GM12878 (cell line): ENCODE results near the gene SCUBE3. TPM values are rescaled to one million over a fixed set of nuclear protein-coding genes. Genes with fewer than 3 reads are reported as not detected.

ENCODE experiments used
- ATAC-seq: fragments of 200-7000 bp; cut with Tn5 transposase; 3 replicates; pipeline ENCODE4 v1.9.1; 2020; ENCODE audit warnings: mild to moderate bottlenecking, moderate library complexity
- BruUV-seq: library from RNA; stranded (reverse); fragments of 400-500 nt; replicated peaks from 2 replicates; lab custom pipeline; 2021; lab: Mats Ljungman, UMichigan
- CTCF ChIA-PET: fragments of 300-600 bp; sonication (Branson Sonifier 250); formaldehyde crosslinking; extraction: SDS; loops from one replicate; lab custom pipeline; 2021; ENCODE audit warnings: inconsistent platforms; lab: Yijun Ruan, JAX
- POLR2A ChIA-PET: fragments of 350-600 bp; formaldehyde crosslinking; extraction: SDS; loops from one replicate; lab custom pipeline; 2021; ENCODE audit warnings: inconsistent platforms; lab: Charles Lee
- RAD21 ChIA-PET: fragments of 300-600 bp; sonication (Branson Sonifier 250); formaldehyde crosslinking; loops from one replicate; lab custom pipeline; 2023; ENCODE audit warnings: antibody characterized with exemption; ENCODE audit not compliant: unreplicated experiment; lab: Charles Lee
- SMC1A ChIA-PET: fragments of 300-600 bp; sonication (Branson Sonifier 250); formaldehyde crosslinking; loops from one replicate; lab custom pipeline; 2023; ENCODE audit not compliant: unreplicated experiment, uncharacterized antibody; lab: Charles Lee
- DNase-seq: peaks from one replicate; pipeline ENCODE4 v3.0.0-alpha.2; 2011; ENCODE audit warnings: low read depth, low spot score
- FAIRE-seq: peaks from 3 replicates; lab custom pipeline; 2011; peaks lifted over from hg19 to GRCh38; lab: Jason Lieb, UNC
- H2AFZ ChIP-seq: 2 replicates; pipeline ENCODE4 v1.6.0; 2011; ENCODE audit warnings: low read depth, low read length, control low read depth; ENCODE audit not compliant: control insufficient read depth
- H3K27ac ChIP-seq: 2 replicates; pipeline ENCODE4 v1.5.1; 2011; ENCODE audit warnings: control low read depth; ENCODE audit not compliant: control insufficient read depth, insufficient read depth
- H3K27me3 ChIP-seq, 2 experiments: replicated peaks in 1 of 2; 2 replicates each; pipeline versions ENCODE4 v1.6.0 to v1.6.1; 2011; ENCODE audit warnings: low read length in 1 of 2; ENCODE audit not compliant: control insufficient read depth in 2 of 2, insufficient read depth in 2 of 2
- H3K36me3 ChIP-seq, 2 experiments: 2 replicates each; pipeline ENCODE4 v1.5.1; 2011; ENCODE audit warnings: low read length in 1 of 2; ENCODE audit not compliant: control insufficient read depth in 2 of 2, insufficient read depth in 2 of 2
- H3K4me1 ChIP-seq: 2 replicates; pipeline ENCODE4 v1.6.1; 2011; ENCODE audit warnings: mild to moderate bottlenecking, low read length, moderate library complexity, mixed read lengths; ENCODE audit not compliant: control insufficient read depth, insufficient read depth
- H3K4me2 ChIP-seq: 2 replicates; pipeline ENCODE4 v1.6.0; 2011; ENCODE audit warnings: control low read depth; ENCODE audit not compliant: control insufficient read depth, insufficient read depth
- H3K4me3 ChIP-seq: fragments of 200-600 bp; sonication (generic); 2 replicates; pipeline ENCODE4 v1.5.1; 2016
- H3K79me2 ChIP-seq: 2 replicates; pipeline ENCODE4 v1.6.0; 2011; ENCODE audit warnings: low read length; ENCODE audit not compliant: control insufficient read depth, insufficient read depth
- H3K9ac ChIP-seq: 2 replicates; pipeline ENCODE4 v1.8.0; 2011; ENCODE audit warnings: low read length, control low read depth, mixed read lengths; ENCODE audit not compliant: control insufficient read depth, insufficient read depth
- H3K9me3 ChIP-seq: replicated peaks from 3 replicates; pipeline ENCODE4 v1.5.1; 2011; ENCODE audit warnings: mild to moderate bottlenecking, low read length; ENCODE audit not compliant: control insufficient read depth, insufficient read depth
- H4K20me1 ChIP-seq: 2 replicates; pipeline ENCODE4 v1.6.0; 2011; ENCODE audit not compliant: control insufficient read depth, insufficient read depth
- BHLHE40 ChIP-seq, 2 experiments: fragments of 450-650 bp in 1 of 2; IDR thresholded peaks; 2 replicates each; pipeline ENCODE4 v1.6.1; 2011 to 2017; ENCODE audit warnings: low read depth in 2 of 2, borderline replicate concordance in 1 of 2, improper control_type of control experiment in 1 of 2, low read length in 1 of 2, mild to moderate bottlenecking in 1 of 2
- DPF2 ChIP-seq: fragments of 450-650 bp; IDR thresholded peaks from 2 replicates; pipeline ENCODE4 v1.6.1; 2017; ENCODE audit warnings: mild to moderate bottlenecking
- HDAC2 ChIP-seq: fragments of 200-600 bp; sonication (generic); IDR thresholded peaks from 2 replicates; pipeline ENCODE4 v1.6.1; 2017
- NRF1 ChIP-seq: conservative IDR thresholded peaks from 2 replicates; pipeline ENCODE4 v1.6.1; 2011; ENCODE audit warnings: mild to moderate bottlenecking, low read depth, low read length, improper control_type of control experiment
- SMARCA5 ChIP-seq: fragments of 450-650 bp; IDR thresholded peaks from 2 replicates; pipeline ENCODE4 v1.6.1; 2017; ENCODE audit warnings: mild to moderate bottlenecking
- SREBF1 ChIP-seq: IDR thresholded peaks from 2 replicates; pipeline ENCODE4 v1.6.1; 2012; ENCODE audit warnings: mild to moderate bottlenecking, low read length
- SRF ChIP-seq, 2 experiments: IDR thresholded peaks; 2 replicates each; pipeline ENCODE4 v1.6.1; 2011; ENCODE audit warnings: low read depth in 2 of 2, low read length in 2 of 2, mild to moderate bottlenecking in 1 of 2, moderate library complexity in 1 of 2
- WGBS: methylation state at CpG from one replicate; pipeline ENCODE4 v1.1.6; 2016; ENCODE audit warnings: low lambda C conversion rate; ENCODE audit not compliant: insufficient replicate concordance, insufficient coverage; ENCODE audit errors: missing lambda C conversion rate; 5-methylcytosine and 5-hydroxymethylcytosine counted together
- in situ Hi-C: fragments of 300-500 bp; cut with MboI; formaldehyde crosslinking; loops from 9 replicates; pipeline ENCODE4 v1.14.3; 2018; ENCODE audit warnings: mixed read lengths
- intact Hi-C: fragments of 100-400 bp; cut with micrococcal nuclease; formaldehyde crosslinking; loops from one replicate; pipeline ENCODE4 v1.14.2; 2022; ENCODE audit not compliant: unreplicated experiment
- polyA plus RNA-seq, 11 experiments: library from polyadenylated mRNA; depleted of rRNA in 4 of 11; unstranded in 6 of 11; stranded (reverse) in 5 of 11; fragments of >200 nt; fragmentation: Nextera tagmentation in 4 of 11; fragmentation: Illumina TruSeq in 1 of 11; extraction: Ambion mirVana in 4 of 11; extraction: Trizol in 1 of 11; gene quantifications; 1 replicate in 1 of 11; 2 replicates in 10 of 11; pipeline versions ENCODE4 v1.2.1 to v1.2.3, GENCODE V29; 2011 to 2016; ENCODE audit warnings: inconsistent platforms in 2 of 11, missing spikeins in 2 of 11, low read depth in 1 of 11
- total RNA-seq, 4 experiments: library from RNA; depleted of rRNA in 3 of 4; stranded (reverse); fragments of >200 nt in 3 of 4; fragmentation: Illumina TruSeq in 1 of 4; extraction: Trizol in 1 of 4; gene quantifications; 2 replicates each; pipeline versions ENCODE4 v1.2.1 to v1.2.3, GENCODE V29; 2013 to 2021
- TF ChIP-seq, protein P1 (sequence below): IDR thresholded peaks from 2 replicates; pipeline ENCODE4 v1.6.1; 2012; ENCODE audit warnings: low read depth, low read length, improper control_type of control experiment
- TF ChIP-seq, protein P2 (sequence below): IDR thresholded peaks from 2 replicates; pipeline ENCODE4 v1.6.1; 2011; ENCODE audit warnings: low read depth, mild to moderate bottlenecking, low read length, moderate library complexity, borderline replicate concordance; ENCODE audit errors: extremely low read depth
- TF ChIP-seq, protein P3 (sequence below): fragments of 450-650 bp; IDR thresholded peaks from 2 replicates; pipeline ENCODE4 v1.6.1; 2017; ENCODE audit warnings: mild to moderate bottlenecking, moderate library complexity

SCUBE3 gene
- total and polyA plus RNA-seq, 10 of the 15 experiments (the other 5 are each of a cell fraction or from before 2014, with no cell fraction given): under 0.01 to 0.20 (median 0.07) TPM; not detected in 4

DNA sequence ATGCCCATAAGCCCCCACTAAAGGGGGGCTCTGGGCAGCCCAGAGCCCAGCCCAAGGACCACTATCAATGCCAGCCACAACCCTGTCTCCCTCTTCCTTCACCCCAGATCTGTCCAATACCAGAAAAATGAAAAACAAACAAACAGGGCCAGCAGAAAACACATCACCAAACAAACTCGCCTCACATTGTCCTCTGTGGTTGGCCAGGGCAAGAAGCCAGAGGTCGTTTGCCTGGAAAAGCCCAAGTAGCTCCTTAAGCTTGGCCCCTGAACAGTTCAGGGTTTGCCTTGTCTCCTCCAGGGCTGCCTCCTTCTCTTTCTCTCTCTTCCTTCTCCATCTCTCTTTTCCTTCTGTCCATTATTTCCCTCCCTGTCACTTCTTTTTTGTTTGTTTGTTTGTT, 10.1 kb upstream of the SCUBE3 start:
- 3% methylated on average over 2 of the region's 2 CpGs for WGBS
- in situ Hi-C loops: no loop called here
- CTCF ChIA-PET: interaction anchor here (0.8 to 7.5 kb wide), 9 partner anchors 13 to 1151 kb away, joined by 3 to 114 read pairs (median 15); no protein-coding TSS in a partner anchor

More for the DNA sequence above, 10.1 kb upstream of the SCUBE3 start:
- Histone ChIP-seq H3K4me3 (no peak overlapping the region), H3K36me3 (no peaks in the 10 kb centered on the region), H3K27me3 (no peaks in the 10 kb centered on the region; a peak in 4 of 4 replicates), H3K4me1 (no peaks in the 10 kb centered on the region), H3K27ac (no peak overlapping the region), H3K9ac (no peak overlapping the region), H4K20me1 (no peaks in the 10 kb centered on the region), H3K9me3 (no peaks in the 10 kb centered on the region), H3K4me2 (no peak overlapping the region), H2AFZ (no peak overlapping the region), H3K79me2 (no peaks in the 10 kb centered on the region)
- SMC1A ChIA-PET: interaction anchor here (1.0 to 7.7 kb wide), 3 partner anchors 41 to 64 kb away, joined by 3 to 65 read pairs (median 15); no protein-coding TSS in a partner anchor
- RAD21 ChIA-PET: interaction anchor here (0.5 to 4.0 kb wide), 3 partner anchors 37 to 718 kb away, joined by 3 to 27 read pairs (median 13); no protein-coding TSS in a partner anchor
- ATAC-seq (no peak), DNase-seq (no peak), FAIRE-seq (no peak)
- intact Hi-C loops: no loop called here
- no TSS peak for BruUV-seq
- POLR2A ChIA-PET: interaction anchor here (0.6 kb wide), 1 partner anchor 67 kb away, joined by 3 read pairs; no protein-coding TSS in a partner anchor
- TF ChIP-seq HDAC2 (no peak), SRF (IDR thresholded peaks at IDR 0.05; ENCODE audit: low read depth in 2 of 2, low read length in 2 of 2) (no peak), SMARCA5 (no peak), SREBF1 (no peak), BHLHE40 (IDR thresholded peaks at IDR 0.05; ENCODE audit: borderline replicate concordance in 1 of 2, low read depth in 2 of 2, low read length in 1 of 2) (no peak), DPF2 (no peak), NRF1 (no peak)
- TF ChIP-seq, protein P1, sequence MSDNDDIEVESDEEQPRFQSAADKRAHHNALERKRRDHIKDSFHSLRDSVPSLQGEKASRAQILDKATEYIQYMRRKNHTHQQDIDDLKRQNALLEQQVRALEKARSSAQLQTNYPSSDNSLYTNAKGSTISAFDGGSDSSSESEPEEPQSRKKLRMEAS: no peak
- TF ChIP-seq, protein P2, sequence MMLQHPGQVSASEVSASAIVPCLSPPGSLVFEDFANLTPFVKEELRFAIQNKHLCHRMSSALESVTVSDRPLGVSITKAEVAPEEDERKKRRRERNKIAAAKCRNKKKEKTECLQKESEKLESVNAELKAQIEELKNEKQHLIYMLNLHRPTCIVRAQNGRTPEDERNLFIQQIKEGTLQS: no peak
- TF ChIP-seq, protein P3, sequence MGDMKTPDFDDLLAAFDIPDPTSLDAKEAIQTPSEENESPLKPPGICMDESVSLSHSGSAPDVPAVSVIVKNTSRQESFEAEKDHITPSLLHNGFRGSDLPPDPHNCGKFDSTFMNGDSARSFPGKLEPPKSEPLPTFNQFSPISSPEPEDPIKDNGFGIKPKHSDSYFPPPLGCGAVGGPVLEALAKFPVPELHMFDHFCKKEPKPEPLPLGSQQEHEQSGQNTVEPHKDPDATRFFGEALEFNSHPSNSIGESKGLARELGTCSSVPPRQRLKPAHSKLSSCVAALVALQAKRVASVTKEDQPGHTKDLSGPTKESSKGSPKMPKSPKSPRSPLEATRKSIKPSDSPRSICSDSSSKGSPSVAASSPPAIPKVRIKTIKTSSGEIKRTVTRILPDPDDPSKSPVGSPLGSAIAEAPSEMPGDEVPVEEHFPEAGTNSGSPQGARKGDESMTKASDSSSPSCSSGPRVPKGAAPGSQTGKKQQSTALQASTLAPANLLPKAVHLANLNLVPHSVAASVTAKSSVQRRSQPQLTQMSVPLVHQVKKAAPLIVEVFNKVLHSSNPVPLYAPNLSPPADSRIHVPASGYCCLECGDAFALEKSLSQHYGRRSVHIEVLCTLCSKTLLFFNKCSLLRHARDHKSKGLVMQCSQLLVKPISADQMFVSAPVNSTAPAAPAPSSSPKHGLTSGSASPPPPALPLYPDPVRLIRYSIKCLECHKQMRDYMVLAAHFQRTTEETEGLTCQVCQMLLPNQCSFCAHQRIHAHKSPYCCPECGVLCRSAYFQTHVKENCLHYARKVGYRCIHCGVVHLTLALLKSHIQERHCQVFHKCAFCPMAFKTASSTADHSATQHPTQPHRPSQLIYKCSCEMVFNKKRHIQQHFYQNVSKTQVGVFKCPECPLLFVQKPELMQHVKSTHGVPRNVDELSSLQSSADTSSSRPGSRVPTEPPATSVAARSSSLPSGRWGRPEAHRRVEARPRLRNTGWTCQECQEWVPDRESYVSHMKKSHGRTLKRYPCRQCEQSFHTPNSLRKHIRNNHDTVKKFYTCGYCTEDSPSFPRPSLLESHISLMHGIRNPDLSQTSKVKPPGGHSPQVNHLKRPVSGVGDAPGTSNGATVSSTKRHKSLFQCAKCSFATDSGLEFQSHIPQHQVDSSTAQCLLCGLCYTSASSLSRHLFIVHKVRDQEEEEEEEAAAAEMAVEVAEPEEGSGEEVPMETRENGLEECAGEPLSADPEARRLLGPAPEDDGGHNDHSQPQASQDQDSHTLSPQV: no peak
